HUES64 (cell line): ENCODE data around the gene ADM5.

Experiments used
- H3K27ac ChIP-seq: 2 replicates; pipeline ENCODE4 v1.7.0; 2013; ENCODE audit warnings: low read depth, low read length, inconsistent platforms
- H3K27me3 ChIP-seq: 2 replicates; pipeline ENCODE4 v1.6.1; 2013; ENCODE audit warnings: mild to moderate bottlenecking, low read length; ENCODE audit not compliant: insufficient read depth
- H3K36me3 ChIP-seq: 2 replicates; pipeline ENCODE4 v1.6.1; 2013; ENCODE audit warnings: mild to moderate bottlenecking, low read length; ENCODE audit not compliant: insufficient read depth
- H3K4me1 ChIP-seq: 2 replicates; pipeline ENCODE4 v1.6.1; 2013; ENCODE audit warnings: mild to moderate bottlenecking, low read length, moderate library complexity; ENCODE audit not compliant: insufficient read depth
- H3K4me3 ChIP-seq: 2 replicates; pipeline ENCODE4 v1.5.1; 2013; ENCODE audit warnings: mild to moderate bottlenecking, low read length, moderate library complexity
- H3K9ac ChIP-seq: 2 replicates; pipeline ENCODE4 v1.6.1; 2013; ENCODE audit warnings: mild to moderate bottlenecking, low read depth, low read length
- H3K9me3 ChIP-seq: 2 replicates; pipeline ENCODE4 v1.6.1; 2013; ENCODE audit warnings: low read depth, low read length; ENCODE audit not compliant: insufficient read depth
- WGBS: fragments of 150-250, 120-280 bp; methylation state at CpG from one replicate; pipeline ENCODE4 v1.1.7; 2013; ENCODE audit warnings: missing lambda C conversion rate; 5-methylcytosine and 5-hydroxymethylcytosine counted together

The ADM5 gene

GRCh38 chr19:49683814-49684250 is 5.6 kb upstream of the ADM5 start:
- whole genome bisulfite sequencing: 97% methylated on average over 18 of the region's 18 CpGs

DNA sequence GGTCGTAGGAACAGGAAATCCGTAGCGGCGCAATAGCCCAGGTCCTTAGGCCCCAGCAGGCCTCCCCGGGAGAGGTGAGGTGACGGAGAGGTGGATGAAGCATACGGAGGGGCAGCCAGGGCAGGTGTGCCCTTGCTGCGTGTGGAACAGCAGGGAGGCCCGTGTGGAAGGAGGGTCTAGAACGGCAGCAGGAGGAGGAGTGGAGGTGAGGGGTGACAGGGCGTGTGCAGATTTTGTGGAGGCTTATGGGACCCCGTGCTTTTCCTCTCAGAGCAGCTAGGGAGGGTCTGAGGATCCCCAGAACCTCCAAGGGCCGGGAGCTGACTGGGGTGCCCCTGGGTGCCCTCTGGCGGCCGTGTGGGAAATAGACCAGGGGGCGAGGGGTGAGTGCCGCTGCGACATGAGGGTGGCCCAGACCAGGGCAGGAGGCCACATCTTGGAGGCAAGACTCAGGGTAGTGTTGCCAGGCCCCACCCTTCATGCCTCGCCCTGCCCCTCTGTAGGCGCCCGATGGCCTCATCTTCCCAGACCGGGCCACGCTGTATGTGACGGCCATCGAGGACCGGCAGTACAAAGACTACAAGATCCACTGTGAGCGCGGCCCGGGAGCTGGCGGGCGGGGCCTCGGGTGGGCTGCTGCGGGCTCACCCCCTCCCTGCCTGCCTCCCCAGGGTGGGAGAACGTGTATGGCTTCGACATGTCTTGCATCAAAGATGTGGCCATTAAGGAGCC is 5.0 kb upstream of the ADM5 start:
- H3K4me1 ChIP-seq: peaks cover 10% of the 10 kb centered on the region
- no peak overlapping the region for H3K27ac ChIP-seq
- no peak overlapping the region for H3K4me3 ChIP-seq
- WGBS: 93% methylated on average over 35 of the region's 35 CpGs
- H3K9ac ChIP-seq: no peak overlapping the region
- peaks cover 72% of the 10 kb centered on the region for H3K36me3 ChIP-seq
- H3K27me3 ChIP-seq: no peaks in the 10 kb centered on the region
- no peaks in the 10 kb centered on the region for H3K9me3 ChIP-seq

More at GRCh38 chr19:49683814-49684250, 5.6 kb upstream of the ADM5 start:
- Histone ChIP-seq H3K4me3 (no peak overlapping the region), H3K27me3 (no peaks in the 10 kb centered on the region), H3K27ac (no peak overlapping the region), H3K9ac (no peak overlapping the region), H3K9me3 (no peaks in the 10 kb centered on the region), H3K36me3 (peaks cover 71% of the 10 kb centered on the region), H3K4me1 (peaks cover 10% of the 10 kb centered on the region)

- Histone ChIP-seq H3K9ac (no peak overlapping the region), H3K27ac (no peak overlapping the region), H3K27me3 (no peaks in the 10 kb centered on the region), H3K4me1 (peaks cover 5% of the 10 kb centered on the region), H3K9me3 (no peaks in the 10 kb centered on the region), H3K4me3 (no peak overlapping the region), H3K36me3 (peaks cover 72% of the 10 kb centered on the region)
- WGBS: 95% methylated on average over 13 of the region's 13 CpGs
Observed at GRCh38 chr19:49684983-49685553, 4.3 kb upstream of the ADM5 start.

DNA sequence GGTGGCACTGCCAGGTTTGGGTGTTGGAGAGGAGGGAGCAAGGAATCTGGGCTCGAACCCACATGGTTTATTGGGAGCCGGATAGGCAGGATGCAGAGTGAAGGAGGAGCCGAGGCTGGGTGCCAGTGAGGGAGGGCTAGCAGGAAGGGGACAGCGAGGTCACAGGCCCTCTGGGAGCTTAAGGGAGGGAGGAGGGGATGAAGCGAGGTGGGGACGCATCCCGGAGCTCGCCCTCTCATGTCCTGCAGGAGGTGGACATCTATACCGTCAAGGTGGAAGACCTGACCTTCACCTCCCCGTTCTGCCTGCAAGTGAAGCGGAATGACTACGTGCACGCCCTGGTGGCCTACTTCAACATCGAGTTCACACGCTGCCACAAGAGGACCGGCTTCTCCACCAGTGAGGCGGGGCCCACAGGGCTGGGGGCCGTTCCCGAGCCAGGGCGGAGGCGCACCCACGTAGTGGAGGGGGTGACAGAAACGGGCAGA is 3.5 kb upstream of the ADM5 start:
- Histone ChIP-seq H3K9ac (no peak overlapping the region), H3K4me3 (no peak overlapping the region), H3K27ac (no peak overlapping the region), H3K36me3 (peaks cover 71% of the 10 kb centered on the region), H3K9me3 (no peaks in the 10 kb centered on the region), H3K4me1 (peaks cover 6% of the 10 kb centered on the region), H3K27me3 (no peaks in the 10 kb centered on the region)
- 92% methylated on average over 23 of the region's 23 CpGs for WGBS

DNA sequence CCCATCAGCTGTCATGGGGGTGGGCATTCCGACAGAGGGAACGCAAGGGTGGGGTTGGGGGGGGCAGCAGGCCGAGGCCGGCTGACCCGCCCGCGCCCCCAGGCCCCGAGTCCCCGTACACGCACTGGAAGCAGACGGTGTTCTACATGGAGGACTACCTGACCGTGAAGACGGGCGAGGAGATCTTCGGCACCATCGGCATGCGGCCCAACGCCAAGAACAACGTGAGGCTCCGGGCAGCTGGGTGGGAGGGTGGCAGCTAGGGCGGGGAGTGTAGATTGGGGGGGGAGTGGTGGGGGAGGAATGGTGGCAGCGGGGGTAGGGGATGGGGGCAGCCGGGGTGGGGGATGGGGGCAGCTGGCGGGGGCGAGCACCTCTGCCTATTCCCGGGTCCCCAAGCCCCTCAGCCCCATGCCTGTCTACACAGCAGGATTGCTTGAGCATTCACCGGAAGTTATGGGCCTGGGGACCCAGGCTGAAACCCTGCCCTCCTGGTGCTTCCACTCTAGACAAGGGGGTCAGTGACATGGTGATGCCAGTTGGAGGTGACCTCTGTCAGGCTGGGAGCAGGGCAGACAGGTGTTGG is 2.8 kb upstream of the ADM5 start:
- no peak overlapping the region for H3K4me3 ChIP-seq
- no peaks in the 10 kb centered on the region for H3K27me3 ChIP-seq
- peaks cover 6% of the 10 kb centered on the region for H3K4me1 ChIP-seq
- no peaks in the 10 kb centered on the region for H3K9me3 ChIP-seq
- peaks cover 65% of the 10 kb centered on the region for H3K36me3 ChIP-seq
- WGBS: 96% methylated on average over 25 of the region's 27 CpGs
- H3K27ac ChIP-seq: no peak overlapping the region
- no peak overlapping the region for H3K9ac ChIP-seq

DNA sequence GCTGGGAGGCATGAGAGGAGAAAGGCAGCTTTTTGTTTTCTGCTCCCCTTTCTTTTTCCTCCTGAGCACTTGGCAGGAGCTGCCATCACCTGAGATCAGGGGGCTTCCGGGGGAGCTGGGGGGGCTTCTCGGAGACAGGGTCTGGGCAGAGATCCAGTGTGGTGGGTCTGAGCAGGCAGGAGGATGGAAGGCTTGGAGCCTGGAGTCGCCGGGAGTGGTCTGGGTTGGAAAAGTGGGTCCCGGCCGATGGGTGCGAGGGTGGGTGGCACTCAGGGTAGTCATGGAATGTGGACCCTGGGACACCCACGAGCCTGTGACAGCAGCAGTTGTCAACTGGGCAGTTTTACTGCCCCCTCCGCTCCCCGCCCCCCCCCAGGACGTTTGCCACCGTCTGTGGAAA is 2.2 kb upstream of the ADM5 start:
- Histone ChIP-seq H3K9ac (no peak overlapping the region), H3K4me3 (no peak overlapping the region), H3K27ac (no peak overlapping the region), H3K9me3 (no peaks in the 10 kb centered on the region), H3K4me1 (peaks cover 6% of the 10 kb centered on the region), H3K36me3 (peaks cover 60% of the 10 kb centered on the region), H3K27me3 (no peaks in the 10 kb centered on the region)
- WGBS: 93% methylated on average over 12 of the region's 12 CpGs

DNA sequence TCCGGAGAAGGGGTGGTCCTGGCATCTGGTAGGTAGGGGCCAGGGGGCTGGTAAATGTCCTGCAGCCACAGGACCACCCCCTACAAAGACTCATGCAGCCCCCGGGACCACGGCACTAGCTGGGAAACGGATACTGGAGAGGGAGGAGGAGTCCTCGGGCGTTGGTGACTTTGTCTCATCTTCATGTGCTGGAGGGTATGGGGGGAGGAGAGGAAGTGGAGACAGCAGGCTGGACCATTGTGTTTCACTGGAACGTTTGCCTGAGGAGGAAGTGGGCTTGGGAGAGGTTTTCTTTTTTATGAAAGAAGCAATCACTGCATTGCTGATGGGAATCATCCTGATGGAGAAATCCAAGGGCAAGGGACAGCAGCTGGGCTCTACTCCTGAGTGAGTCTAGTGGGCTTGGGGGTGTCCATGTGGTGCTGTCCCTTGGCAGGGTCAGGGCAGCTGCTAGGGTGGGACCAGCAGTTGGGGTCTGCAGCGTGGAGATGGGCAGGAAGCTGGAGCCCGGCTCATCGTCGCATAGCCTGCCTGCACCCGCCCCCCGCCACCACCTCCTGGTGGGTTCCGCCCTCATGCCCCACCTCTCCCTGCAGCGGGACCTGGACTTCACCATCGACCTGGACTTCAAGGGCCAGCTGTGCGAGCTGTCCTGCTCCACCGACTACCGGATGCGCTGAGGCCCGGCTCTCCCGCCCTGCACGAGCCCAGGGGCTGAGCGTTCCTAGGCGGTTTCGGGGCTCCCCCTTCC is 1.7 kb upstream of the ADM5 start:
- WGBS: 88% methylated on average over 25 of the region's 26 CpGs
- Histone ChIP-seq H3K4me1 (peaks cover 6% of the 10 kb centered on the region), H3K27ac (no peak overlapping the region), H3K27me3 (no peaks in the 10 kb centered on the region), H3K36me3 (peaks cover 54% of the 10 kb centered on the region), H3K4me3 (no peak overlapping the region), H3K9ac (no peak overlapping the region), H3K9me3 (no peaks in the 10 kb centered on the region)

- H3K27me3 ChIP-seq: no peaks in the 10 kb centered on the region
- WGBS: 93% methylated on average over 12 of the region's 12 CpGs
- H3K9me3 ChIP-seq: no peaks in the 10 kb centered on the region
- H3K9ac ChIP-seq: no peak overlapping the region
- H3K4me1 ChIP-seq: peaks cover 6% of the 10 kb centered on the region
- no peak overlapping the region for H3K4me3 ChIP-seq
- H3K36me3 ChIP-seq: peaks cover 52% of the 10 kb centered on the region
- no peak overlapping the region for H3K27ac ChIP-seq
Observed at GRCh38 chr19:49688531-49689132, 762 bp upstream of the ADM5 start.

GRCh38 chr19:49690079-49690655 is 773 bp downstream of the ADM5 start:
- no peaks in the 10 kb centered on the region for H3K27me3 ChIP-seq
- peaks cover 6% of the 10 kb centered on the region for H3K4me1 ChIP-seq
- peak overlapping the region; percentile 67 for H3K4me3 ChIP-seq
- peak overlapping the region; percentile 73 for H3K9ac ChIP-seq
- no peaks in the 10 kb centered on the region for H3K9me3 ChIP-seq
- WGBS: 84% methylated on average over 39 of the region's 39 CpGs
- H3K27ac ChIP-seq: peak overlapping the region; percentile 78
- peaks cover 38% of the 10 kb centered on the region for H3K36me3 ChIP-seq

- Histone ChIP-seq H3K27ac (peak within 1 kb of the TSS; percentile 78), H3K36me3 (peaks cover 32% of the 10 kb centered on the region), H3K9ac (peak within 1 kb of the TSS; percentile 73), H3K27me3 (no peaks in the 10 kb centered on the region), H3K4me1 (peaks cover 6% of the 10 kb centered on the region), H3K4me3 (peak within 1 kb of the TSS; percentile 67), H3K9me3 (no peaks in the 10 kb centered on the region)
- 9% methylated on average over 38 of the region's 38 CpGs for WGBS
Observed at GRCh38 chr19:49690656-49691242, 1.4 kb downstream of the ADM5 start, which contains the start of gene CPT1C. CPT1C (plus strand) TSS chr19:49691116; CDS start chr19:49692253, 1,137 bp downstream.
